22Rv1 (cell line): ENCODE data around the gene SETD7.

Experiments
- ZFX ChIP-seq: fragments of 450-650 bp; IDR thresholded peaks from 2 replicates; pipeline ENCODE4 v1.6.1; 2017; ENCODE audit warnings: antibody characterized with exemption, borderline replicate concordance
- TF ChIP-seq, protein P1 (sequence below): fragments of 450-650 bp; IDR thresholded peaks from 2 replicates; pipeline ENCODE4 v1.5.1; 2017; ENCODE audit warnings: mild to moderate bottlenecking

DNA sequence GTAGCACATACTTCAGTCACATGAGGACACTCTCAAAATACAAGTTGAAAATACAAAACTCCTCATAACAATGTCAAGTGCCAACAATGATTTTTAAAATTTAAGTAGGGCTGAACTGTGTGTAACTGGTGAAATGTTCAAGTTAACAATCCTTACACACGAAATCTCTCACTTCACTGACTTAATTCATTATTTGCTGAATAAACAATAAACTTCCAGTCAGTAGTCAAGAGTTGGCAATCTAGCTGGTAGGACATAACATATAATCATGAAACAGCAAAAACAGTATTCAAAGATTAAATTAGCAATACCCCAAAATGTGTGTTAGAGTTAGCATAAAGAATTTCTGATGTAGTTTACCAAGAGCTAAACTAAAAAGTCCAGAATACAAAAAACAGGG, 104.0 kb downstream of the SETD7 start:
- TF ChIP-seq, protein P1, sequence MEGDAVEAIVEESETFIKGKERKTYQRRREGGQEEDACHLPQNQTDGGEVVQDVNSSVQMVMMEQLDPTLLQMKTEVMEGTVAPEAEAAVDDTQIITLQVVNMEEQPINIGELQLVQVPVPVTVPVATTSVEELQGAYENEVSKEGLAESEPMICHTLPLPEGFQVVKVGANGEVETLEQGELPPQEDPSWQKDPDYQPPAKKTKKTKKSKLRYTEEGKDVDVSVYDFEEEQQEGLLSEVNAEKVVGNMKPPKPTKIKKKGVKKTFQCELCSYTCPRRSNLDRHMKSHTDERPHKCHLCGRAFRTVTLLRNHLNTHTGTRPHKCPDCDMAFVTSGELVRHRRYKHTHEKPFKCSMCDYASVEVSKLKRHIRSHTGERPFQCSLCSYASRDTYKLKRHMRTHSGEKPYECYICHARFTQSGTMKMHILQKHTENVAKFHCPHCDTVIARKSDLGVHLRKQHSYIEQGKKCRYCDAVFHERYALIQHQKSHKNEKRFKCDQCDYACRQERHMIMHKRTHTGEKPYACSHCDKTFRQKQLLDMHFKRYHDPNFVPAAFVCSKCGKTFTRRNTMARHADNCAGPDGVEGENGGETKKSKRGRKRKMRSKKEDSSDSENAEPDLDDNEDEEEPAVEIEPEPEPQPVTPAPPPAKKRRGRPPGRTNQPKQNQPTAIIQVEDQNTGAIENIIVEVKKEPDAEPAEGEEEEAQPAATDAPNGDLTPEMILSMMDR, result no peak
- TF ChIP-seq ZFX, result no peak
